ENCODE results near the gene KIAA0586. TPM values are rescaled to one million over a fixed set of nuclear protein-coding genes. Genes with fewer than 3 reads are reported as not detected.

The KIAA0586 gene
- total and polyA plus RNA-seq, 2 donors (not counting 3 experiments of a cell fraction or from before 2014, with no cell fraction given), result 7.4 to 25.9 TPM

- Histone ChIP-seq H3K9me3 (replicated peaks; ENCODE audit: control insufficient read depth, insufficient read depth, low read length) (no peaks in the 10 kb centered on the region), H3K9ac (replicated peaks; ENCODE audit: extremely low read depth, insufficient read depth, low read length) (no peak overlapping the region), H3K4me2 (ENCODE audit: insufficient read depth, low read length) (no peak overlapping the region), H3K27me3 (ENCODE audit: control insufficient read depth in 2 of 2, insufficient read depth in 2 of 2, low read length in 2 of 2) (no peaks in the 10 kb centered on the region), H3K4me3 (replicated peaks in 1 of 3; ENCODE audit: insufficient read depth in 1 of 3, low read depth in 1 of 3, low read length in 3 of 3) (no peak overlapping the region), H3K4me1 (ENCODE audit: control insufficient read depth, extremely low read depth, insufficient read depth, low read length) (peaks cover 6% of the 10 kb centered on the region), H3K27ac (ENCODE audit: insufficient read depth, low read depth, low read length) (no peak overlapping the region), H3K9me1 (replicated peaks; ENCODE audit: control insufficient read depth, extremely low read depth, insufficient read depth, low read length) (no peaks in the 10 kb centered on the region), H3K79me2 (ENCODE audit: control insufficient read depth, insufficient read depth, low read length) (no peaks in the 10 kb centered on the region), H2AFZ (ENCODE audit: low read depth, low read length) (no peak overlapping the region), H4K20me1 (replicated peaks; ENCODE audit: control insufficient read depth, extremely low read depth, insufficient read depth, low read length) (no peaks in the 10 kb centered on the region), H3K36me3 (ENCODE audit: control insufficient read depth in 2 of 2, extremely low read depth in 1 of 2, insufficient read depth in 2 of 2, low read length in 2 of 2) (peaks cover 0 to 14% of the 10 kb centered on the region in 2 experiments)
- BruUV-seq (replicated peaks), result no TSS peak
- intact Hi-C loops (cut with micrococcal nuclease) (no loop called here), dilution Hi-C loops (cut with MboI; ENCODE audit: extremely low pct_ligation_motif_present, low sequenced_read_pairs) (no loop called here)
- POLR2A ChIA-PET, result no interaction called here
- DNase-seq (ENCODE audit: low read depth, low spot score) (no peak), FAIRE-seq (no peak)
- CTCF ChIA-PET, result interaction anchor here (1.3 kb wide), 1 partner anchor 24 kb away, joined by 3 read pairs; no protein-coding TSS in a partner anchor
- TF ChIP-seq MYC (IDR thresholded peaks at IDR 0.05; ENCODE audit: low read depth, low read length), result no peak
- no peak for TF ChIP-seq POLR2AphosphoS5 (IDR thresholded peaks at IDR 0.05; ENCODE audit: insufficient read depth, low read depth, low read length)
- TF ChIP-seq POLR2A (IDR thresholded peaks at IDR 0.05; ENCODE audit: low read depth, low read length), result no peak
- TF ChIP-seq FOS (IDR thresholded peaks at IDR 0.05; ENCODE audit: borderline replicate concordance, insufficient read depth, low read length), result no peak
Measured at GRCh38 chr14:58484176-58484575, 56.7 kb downstream of the KIAA0586 start.

GRCh38 chr14:58488550-58488949 lies 61.0 kb downstream of the KIAA0586 start:
- no peak overlapping the region for H3K4me3 ChIP-seq (replicated peaks in 1 of 3; ENCODE audit: insufficient read depth in 1 of 3, low read depth in 1 of 3, low read length in 3 of 3)
- H3K79me2 ChIP-seq (ENCODE audit: control insufficient read depth, insufficient read depth, low read length), result no peaks in the 10 kb centered on the region
- H3K9ac ChIP-seq (replicated peaks; ENCODE audit: extremely low read depth, insufficient read depth, low read length), result no peak overlapping the region
- no peaks in the 10 kb centered on the region for H3K9me1 ChIP-seq (replicated peaks; ENCODE audit: control insufficient read depth, extremely low read depth, insufficient read depth, low read length)
- intact Hi-C loops (cut with micrococcal nuclease), result no loop called here
- peak; percentile 46 for DNase-seq (ENCODE audit: low read depth, low spot score)
- no peak for TF ChIP-seq POLR2A (IDR thresholded peaks at IDR 0.05; ENCODE audit: low read depth, low read length)
- no peak for TF ChIP-seq GATA2 (IDR thresholded peaks at IDR 0.05; ENCODE audit: insufficient read depth, insufficient read length, low read depth, low read length)
- TF ChIP-seq FOS (IDR thresholded peaks at IDR 0.05; ENCODE audit: borderline replicate concordance, insufficient read depth, low read length), result peak; percentile 14
- TF ChIP-seq, protein P1, sequence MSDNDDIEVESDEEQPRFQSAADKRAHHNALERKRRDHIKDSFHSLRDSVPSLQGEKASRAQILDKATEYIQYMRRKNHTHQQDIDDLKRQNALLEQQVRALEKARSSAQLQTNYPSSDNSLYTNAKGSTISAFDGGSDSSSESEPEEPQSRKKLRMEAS (IDR thresholded peaks at IDR 0.05; ENCODE audit: insufficient read depth, insufficient read length), result no peak
- TF ChIP-seq POLR2AphosphoS5 (IDR thresholded peaks at IDR 0.05; ENCODE audit: insufficient read depth, low read depth, low read length), result no peak
- no peak for TF ChIP-seq EZH2 (IDR thresholded peaks at IDR 0.05; ENCODE audit: borderline replicate concordance, low read depth, low read length, severe bottlenecking)
- TF ChIP-seq, protein P2, sequence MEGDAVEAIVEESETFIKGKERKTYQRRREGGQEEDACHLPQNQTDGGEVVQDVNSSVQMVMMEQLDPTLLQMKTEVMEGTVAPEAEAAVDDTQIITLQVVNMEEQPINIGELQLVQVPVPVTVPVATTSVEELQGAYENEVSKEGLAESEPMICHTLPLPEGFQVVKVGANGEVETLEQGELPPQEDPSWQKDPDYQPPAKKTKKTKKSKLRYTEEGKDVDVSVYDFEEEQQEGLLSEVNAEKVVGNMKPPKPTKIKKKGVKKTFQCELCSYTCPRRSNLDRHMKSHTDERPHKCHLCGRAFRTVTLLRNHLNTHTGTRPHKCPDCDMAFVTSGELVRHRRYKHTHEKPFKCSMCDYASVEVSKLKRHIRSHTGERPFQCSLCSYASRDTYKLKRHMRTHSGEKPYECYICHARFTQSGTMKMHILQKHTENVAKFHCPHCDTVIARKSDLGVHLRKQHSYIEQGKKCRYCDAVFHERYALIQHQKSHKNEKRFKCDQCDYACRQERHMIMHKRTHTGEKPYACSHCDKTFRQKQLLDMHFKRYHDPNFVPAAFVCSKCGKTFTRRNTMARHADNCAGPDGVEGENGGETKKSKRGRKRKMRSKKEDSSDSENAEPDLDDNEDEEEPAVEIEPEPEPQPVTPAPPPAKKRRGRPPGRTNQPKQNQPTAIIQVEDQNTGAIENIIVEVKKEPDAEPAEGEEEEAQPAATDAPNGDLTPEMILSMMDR (IDR thresholded peaks at IDR 0.05; ENCODE audit: extremely low read depth in 1 of 2, insufficient read depth in 1 of 2, low read depth in 1 of 2, low read length in 2 of 2), result no peak
- no peak for TF ChIP-seq MYC (IDR thresholded peaks at IDR 0.05; ENCODE audit: low read depth, low read length)
- no peak for TF ChIP-seq JUN (IDR thresholded peaks at IDR 0.05; ENCODE audit: borderline replicate concordance, insufficient read depth, insufficient read length, low read depth)
- CTCF ChIA-PET, result interaction anchor here (2.4 kb wide), 1 partner anchor 13 kb away, joined by 19 read pairs; no protein-coding TSS in a partner anchor
- peaks cover 6% of the 10 kb centered on the region for H3K4me1 ChIP-seq (ENCODE audit: control insufficient read depth, extremely low read depth, insufficient read depth, low read length)
- dilution Hi-C loops (cut with MboI; ENCODE audit: extremely low pct_ligation_motif_present, low sequenced_read_pairs), result no loop called here
- no peak overlapping the region for H3K4me2 ChIP-seq (ENCODE audit: insufficient read depth, low read length)
- peaks cover 0 to 9% of the 10 kb centered on the region in 2 experiments for H3K36me3 ChIP-seq (ENCODE audit: control insufficient read depth in 2 of 2, extremely low read depth in 1 of 2, insufficient read depth in 2 of 2, low read length in 2 of 2)
- H3K27ac ChIP-seq (ENCODE audit: insufficient read depth, low read depth, low read length), result no peak overlapping the region
- POLR2A ChIA-PET, result no interaction called here
- no peaks in the 10 kb centered on the region for H3K27me3 ChIP-seq (ENCODE audit: control insufficient read depth in 2 of 2, insufficient read depth in 2 of 2, low read length in 2 of 2)
- BruUV-seq (replicated peaks), result no TSS peak
- no peaks in the 10 kb centered on the region for H3K9me3 ChIP-seq (replicated peaks; ENCODE audit: control insufficient read depth, insufficient read depth, low read length)
- no peak for FAIRE-seq
- H4K20me1 ChIP-seq (replicated peaks; ENCODE audit: control insufficient read depth, extremely low read depth, insufficient read depth, low read length), result no peaks in the 10 kb centered on the region
- H2AFZ ChIP-seq (ENCODE audit: low read depth, low read length), result no peak overlapping the region
